Activated T-cell treated with anti-CD3 and anti-CD28 coated beads, Interleukin-2, amount 50 U/mL, for 48 hours (primary cell): ENCODE measurements around the gene NXF3.
"Not testable (repeated sequence)": the region's sequence is repeated elsewhere in the genome, so short reads cannot be mapped to it uniquely, and the experiment has no call there.

Experiments
- DNase-seq, 2 experiments: peaks; one replicate each; pipeline ENCODE4 v3.0.0-alpha.2; 2020

Gene NXF3

DNA sequence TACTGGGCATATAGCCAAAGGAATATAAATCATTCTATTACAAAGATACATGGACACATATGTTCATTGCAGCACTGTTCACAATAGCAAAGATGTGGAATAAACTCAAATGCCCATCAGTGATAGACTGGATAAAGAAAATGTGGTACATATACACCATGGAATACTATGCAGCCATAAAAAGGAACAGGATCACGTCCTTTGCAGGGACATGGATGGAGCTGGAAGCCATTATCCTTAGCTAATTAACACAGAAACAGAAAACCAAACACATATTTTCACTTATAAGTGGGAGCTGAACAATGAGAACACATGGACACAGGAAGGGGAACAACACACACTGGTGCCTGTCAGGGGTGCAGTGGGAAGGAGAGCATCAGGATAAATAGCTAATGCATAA is 59.6 kb downstream of the NXF3 start:
- DNase-seq = not testable (repeated sequence)
